HepG2 (cell line): ENCODE measurements around the gene ABHD12. TPM values are rescaled to one million over a fixed set of nuclear protein-coding genes. Genes with fewer than 3 reads are reported as not detected.

Experiments
- ARNT ChIP-seq: fragments of 450-650 bp; IDR thresholded peaks from 2 replicates; pipeline ENCODE4 v1.6.1; 2017
- E2F5 ChIP-seq: sonication (generic); formaldehyde crosslinking; conservative IDR thresholded peaks from 2 replicates; pipeline ENCODE4 v1.4.0; 2020; ENCODE audit warnings: missing genetic modification reagents
- GATAD1 ChIP-seq: IDR thresholded peaks from 2 replicates; pipeline ENCODE4 v1.6.1; 2016; ENCODE audit warnings: missing genetic modification reagents, missing compliant biosample characterization
- GZF1 ChIP-seq: sonication (generic); formaldehyde crosslinking; IDR thresholded peaks from 2 replicates; pipeline ENCODE4 v1.5.1; 2020; ENCODE audit warnings: mild to moderate bottlenecking, missing genetic modification reagents
- HDAC2 ChIP-seq: sonication (generic); formaldehyde crosslinking; IDR thresholded peaks from 2 replicates; pipeline ENCODE4 v1.4.0; 2020; ENCODE audit warnings: missing genetic modification reagents
- NFAT5 ChIP-seq: sonication (generic); formaldehyde crosslinking; IDR thresholded peaks from 2 replicates; pipeline ENCODE4 v1.4.0; 2020; ENCODE audit warnings: missing genetic modification reagents
- NFE2 ChIP-seq: sonication (generic); formaldehyde crosslinking; IDR thresholded peaks from 2 replicates; pipeline ENCODE4 v1.4.0; 2020; ENCODE audit warnings: missing genetic modification reagents
- NKX3-1 ChIP-seq: sonication (generic); formaldehyde crosslinking; IDR thresholded peaks from 2 replicates; pipeline ENCODE4 v1.5.0; 2020; ENCODE audit warnings: missing genetic modification reagents
- PCBP2 ChIP-seq: fragments of 200-400 bp; formaldehyde crosslinking; optimal IDR thresholded peaks from 2 replicates; pipeline ENCODE3; 2018; ENCODE audit warnings: low read length, low read depth; ENCODE audit not compliant: poor library complexity, severe bottlenecking
- PHB2 ChIP-seq: fragments of 450-650 bp; IDR thresholded peaks from 2 replicates; pipeline ENCODE4 v1.6.1; 2018; ENCODE audit not compliant: partially characterized antibody
- PITX1 ChIP-seq: sonication (generic); formaldehyde crosslinking; IDR thresholded peaks from 2 replicates; pipeline ENCODE4 v1.5.1; 2020; ENCODE audit warnings: mild to moderate bottlenecking, missing genetic modification reagents
- RBM39 ChIP-seq: fragments of 200-400 bp; formaldehyde crosslinking; IDR thresholded peaks from one replicate; pipeline ENCODE4 v1.6.1; 2018; ENCODE audit warnings: antibody characterized with exemption, mild to moderate bottlenecking, low read depth, low read length; ENCODE audit not compliant: poor library complexity, severe bottlenecking
- TARDBP ChIP-seq: sonication (generic); formaldehyde crosslinking; IDR thresholded peaks from 2 replicates; pipeline ENCODE4 v1.8.0; 2022; ENCODE audit warnings: mild to moderate bottlenecking, missing genetic modification reagents
- TEAD3 ChIP-seq: optimal IDR thresholded peaks from 2 replicates; pipeline ENCODE3; 2016; ENCODE audit warnings: borderline replicate concordance
- ZC3H4 ChIP-seq: sonication (generic); formaldehyde crosslinking; IDR thresholded peaks from 2 replicates; pipeline ENCODE4 v1.4.0; 2020; ENCODE audit warnings: missing genetic modification reagents, borderline replicate concordance
- ZFP36L1 ChIP-seq: sonication (generic); formaldehyde crosslinking; IDR thresholded peaks from 2 replicates; pipeline ENCODE4 v1.8.0; 2022; ENCODE audit warnings: mild to moderate bottlenecking, missing genetic modification reagents, moderate library complexity
- ZFP37 ChIP-seq: sonication (generic); formaldehyde crosslinking; IDR thresholded peaks from 2 replicates; pipeline ENCODE4 v1.4.0; 2020; ENCODE audit warnings: missing genetic modification reagents, borderline replicate concordance
- ZIK1 ChIP-seq: sonication (generic); formaldehyde crosslinking; IDR thresholded peaks from 2 replicates; pipeline ENCODE4 v1.5.0; 2020; ENCODE audit warnings: mild to moderate bottlenecking, low read depth, missing genetic modification reagents, borderline replicate concordance
- ZNF30 ChIP-seq: sonication (generic); formaldehyde crosslinking; IDR thresholded peaks from 2 replicates; pipeline ENCODE4 v1.5.0; 2020; ENCODE audit warnings: mild to moderate bottlenecking, missing genetic modification reagents
- ZNF432 ChIP-seq: sonication (generic); formaldehyde crosslinking; IDR thresholded peaks from 2 replicates; pipeline ENCODE4 v1.5.0; 2020; ENCODE audit warnings: missing genetic modification reagents, mild to moderate bottlenecking, borderline replicate concordance
- ZNF512 ChIP-seq: sonication (generic); formaldehyde crosslinking; IDR thresholded peaks from 2 replicates; pipeline ENCODE4 v1.4.0; 2020; ENCODE audit warnings: mild to moderate bottlenecking, missing genetic modification reagents
- ZNF550 ChIP-seq: sonication (generic); formaldehyde crosslinking; IDR thresholded peaks from 2 replicates; pipeline ENCODE4 v1.4.0; 2020; ENCODE audit warnings: mild to moderate bottlenecking, missing genetic modification reagents, borderline replicate concordance
- ZNF737 ChIP-seq: sonication (generic); formaldehyde crosslinking; IDR thresholded peaks from 2 replicates; pipeline ENCODE4 v1.5.0; 2020; ENCODE audit warnings: missing genetic modification reagents, mild to moderate bottlenecking, borderline replicate concordance
- polyA plus RNA-seq, 8 experiments: library from polyadenylated mRNA; depleted of rRNA in 3 of 8; stranded (reverse) in 7 of 8; unstranded in 1 of 8; fragments of >200 nt; fragmentation: Illumina TruSeq in 4 of 8; extraction: Trizol in 4 of 8; gene quantifications; 2 replicates each; pipeline versions ENCODE4 v1.2.1 to v1.2.3, GENCODE V29; 2011 to 2016; ENCODE audit warnings: low read depth in 4 of 8, missing spikeins in 1 of 8, mixed read lengths in 1 of 8; ENCODE audit not compliant: insufficient read depth in 1 of 8
- total RNA-seq, 5 experiments: library from RNA; depleted of rRNA; stranded (reverse); fragments of >200 nt; fragmentation: Illumina TruSeq; extraction: Trizol; gene quantifications; 2 replicates each; pipeline ENCODE4 v1.2.3, GENCODE V29; 2016; ENCODE audit warnings: low read depth in 1 of 5

Gene ABHD12
- total and polyA plus RNA-seq, 2 of the 13 experiments (the other 11 are each of a cell fraction or from before 2014, with no cell fraction given), result 23.5 to 72.1 TPM

- TF ChIP-seq PHB2, result no peak
- no peak for TF ChIP-seq ZIK1 (CRISPR knock-in tag)
- TF ChIP-seq ZNF432, result no peak
- TF ChIP-seq ZC3H4 (CRISPR knock-in tag), result no peak
- TF ChIP-seq ZFP37 (CRISPR knock-in tag), result no peak
- no peak for TF ChIP-seq ZNF737 (CRISPR knock-in tag)
- no peak for TF ChIP-seq ZFP36L1
- peak; percentile 95 for TF ChIP-seq HDAC2 (CRISPR knock-in tag)
- no peak for TF ChIP-seq RBM39
- TF ChIP-seq NKX3-1 (CRISPR knock-in tag), result peak; percentile 84; the same call in 1 of the 2 replicates
- TF ChIP-seq TARDBP, result peak; percentile 72; the same call in 1 of the 2 replicates
- TF ChIP-seq ZNF30 (CRISPR knock-in tag), result no peak
- no peak for TF ChIP-seq NFAT5 (CRISPR knock-in tag)
- no peak for TF ChIP-seq ARNT
- TF ChIP-seq PCBP2, result no peak
- peak; percentile 45 for TF ChIP-seq GATAD1
- TF ChIP-seq PITX1 (CRISPR knock-in tag), result peak; percentile 88
- no peak for TF ChIP-seq ZNF512
- no peak for TF ChIP-seq E2F5 (CRISPR knock-in tag)
- TF ChIP-seq ZNF550 (CRISPR knock-in tag), result no peak
- TF ChIP-seq NFE2 (CRISPR knock-in tag), result no peak
- no peak for TF ChIP-seq GZF1 (CRISPR knock-in tag)
- TF ChIP-seq TEAD3 (CRISPR knock-in tag), result peak; percentile 96
These were observed 12.3 kb downstream of the ABHD12 start (continued) for GRCh38 chr20:25378189-25378883.
